GM19035 (cell line): Measurements from ENCODE around the gene B3GALT6.
"Not testable (repeated sequence)": the region's sequence is repeated elsewhere in the genome, so short reads cannot be mapped to it uniquely, and the experiment has no call there.

Source experiments
- ATAC-seq: cut with Tn5 transposase; IDR thresholded peaks from one replicate; pipeline ENCODE4 v1.9.1; 2021; ENCODE audit not compliant: unreplicated experiment

B3GALT6 gene

GRCh38 chr1:1242461-1243265, 10.6 kb downstream of the B3GALT6 start:
- ATAC-seq = no peak

GRCh38 chr1:1243266-1243660, 11.2 kb downstream of the B3GALT6 start:
- ATAC-seq = no peak

- no peak for ATAC-seq
Observed at GRCh38 chr1:1243807-1244191, 11.8 kb downstream of the B3GALT6 start.

GRCh38 chr1:1244192-1244811, 12.3 kb downstream of the B3GALT6 start:
- no peak for ATAC-seq

GRCh38 chr1:1245178-1245816, 13.3 kb downstream of the B3GALT6 start:
- no peak for ATAC-seq

- no peak for ATAC-seq
Observed at GRCh38 chr1:1245817-1246576, 14.0 kb downstream of the B3GALT6 start.

- no peak for ATAC-seq
Observed at GRCh38 chr1:1246577-1247340, 14.7 kb downstream of the B3GALT6 start, which contains the start of gene C1QTNF12. Gene C1QTNF12, minus strand, starts transcription at chr1:1246722. Its CDS starts 32 bp downstream, at chr1:1246690.

GRCh38 chr1:1247341-1247913, 15.4 kb downstream of the B3GALT6 start:
- no peak for ATAC-seq

GRCh38 chr1:1248009-1248913, 16.2 kb downstream of the B3GALT6 start:
- ATAC-seq = not testable (repeated sequence)

GRCh38 chr1:1250786-1251284, 18.8 kb downstream of the B3GALT6 start:
- ATAC-seq = peak; percentile 70

GRCh38 chr1:1253314-1253713, 21.3 kb downstream of the B3GALT6 start:
- ATAC-seq = no peak

GRCh38 chr1:1253972-1254666, 22.1 kb downstream of the B3GALT6 start:
- ATAC-seq = no peak

GRCh38 chr1:1254667-1254998, 22.6 kb downstream of the B3GALT6 start:
- no peak for ATAC-seq

GRCh38 chr1:1255078-1255477, 23.0 kb downstream of the B3GALT6 start:
- no peak for ATAC-seq

- no peak for ATAC-seq
Observed at GRCh38 chr1:1255611-1256010, 23.6 kb downstream of the B3GALT6 start.

- no peak for ATAC-seq
Observed at GRCh38 chr1:1256956-1257871, 25.2 kb downstream of the B3GALT6 start.

- no peak for ATAC-seq
Observed at GRCh38 chr1:1259119-1259488, 27.1 kb downstream of the B3GALT6 start.
